Adipose tissue (tissue), 3 donors: Measurements from ENCODE around the gene SMIM17. TPM values are rescaled to one million over a fixed set of nuclear protein-coding genes. Genes with fewer than 3 reads are reported as not detected.
"Not testable (repeated sequence)": the region's sequence is repeated elsewhere in the genome, so short reads cannot be mapped to it uniquely, and the experiment has no call there.

Experiments used
- H3K27ac ChIP-seq: one replicate; pipeline ENCODE4 v1.5.1; 2013; ENCODE audit warnings: low read depth, low read length
- WGBS, 3 donors: extraction: QIAGEN DNeasy Blood & Tissue Kit; methylation state at CpG; one replicate each; pipeline ENCODE4 v1.1.7; 2013; 5-methylcytosine and 5-hydroxymethylcytosine counted together
- polyA plus RNA-seq, 3 donors: library from polyadenylated mRNA; stranded (reverse); fragments of 200-250 nt; gene quantifications; one replicate each; pipeline ENCODE4 v1.2.3, GENCODE V29; 2013
- donor health status: healthy with polysubstance abuse.
- donor health status: Bipolar disorder and iron deficiency.
- donor health status: healthy.

Gene SMIM17
- polyA plus RNA-seq, 3 donors: 0.07 to 0.43 TPM; not detected in 1

DNA sequence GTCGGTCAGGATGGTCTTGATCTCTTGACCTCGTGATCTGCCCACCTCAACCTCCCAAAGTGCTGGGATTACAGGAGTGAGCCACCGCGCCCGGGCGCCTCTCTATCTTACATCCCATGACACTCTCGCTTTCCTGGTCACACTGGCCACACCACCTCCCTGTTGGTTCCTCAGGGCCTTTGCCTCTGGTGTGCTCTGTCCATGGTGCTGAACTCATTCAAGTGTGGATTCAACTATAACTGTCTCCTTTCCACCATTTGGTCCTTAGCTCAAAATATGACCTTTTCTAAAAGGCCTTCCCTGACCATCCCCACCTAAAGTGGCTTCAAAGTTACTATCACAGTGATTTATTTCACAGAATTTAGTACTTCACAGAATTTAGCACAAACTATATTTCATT lies 3.7 kb upstream of the SMIM17 start:
- 29 to 37% (median 30%) methylated on average over 7 of the region's 7 CpGs for WGBS, 3 donors
- H3K27ac ChIP-seq: no peak overlapping the region

DNA sequence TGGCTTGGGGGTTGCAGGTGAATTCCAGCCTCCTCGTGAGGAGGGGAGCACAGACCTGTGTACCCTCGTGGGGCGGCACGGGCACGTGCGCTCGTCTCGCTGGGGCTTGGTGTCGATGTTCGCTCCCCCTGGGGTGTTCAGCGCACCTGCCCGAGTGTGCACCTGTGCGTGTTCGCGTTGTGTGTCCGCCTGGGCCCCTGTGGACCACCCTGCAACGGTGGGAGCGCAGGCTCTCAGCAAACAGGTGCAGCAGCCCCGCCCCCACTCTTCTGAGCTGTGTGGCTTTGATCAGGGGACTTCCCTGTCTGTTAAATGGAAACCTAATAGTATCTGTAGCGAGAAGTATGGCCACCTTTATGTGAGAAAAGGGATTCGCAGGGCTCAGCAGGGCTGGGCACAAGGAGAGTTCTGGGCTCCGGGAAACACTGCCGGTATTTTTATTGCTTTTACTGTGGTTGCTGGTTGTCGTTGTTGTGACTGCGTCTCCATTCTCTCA lies 549 bp downstream of the SMIM17 start:
- H3K27ac ChIP-seq: no peak overlapping the region
- 12 to 17% (median 14%) methylated on average over 24 to 25 of the region's 25 CpGs for WGBS, 3 donors

- WGBS, 3 donors: 70 to 73% (median 70%) methylated on average over 3 of the region's 3 CpGs
- no peak overlapping the region for H3K27ac ChIP-seq
Measured at GRCh38 chr19:56654151-56654550, 11.2 kb downstream of the SMIM17 start.

DNA sequence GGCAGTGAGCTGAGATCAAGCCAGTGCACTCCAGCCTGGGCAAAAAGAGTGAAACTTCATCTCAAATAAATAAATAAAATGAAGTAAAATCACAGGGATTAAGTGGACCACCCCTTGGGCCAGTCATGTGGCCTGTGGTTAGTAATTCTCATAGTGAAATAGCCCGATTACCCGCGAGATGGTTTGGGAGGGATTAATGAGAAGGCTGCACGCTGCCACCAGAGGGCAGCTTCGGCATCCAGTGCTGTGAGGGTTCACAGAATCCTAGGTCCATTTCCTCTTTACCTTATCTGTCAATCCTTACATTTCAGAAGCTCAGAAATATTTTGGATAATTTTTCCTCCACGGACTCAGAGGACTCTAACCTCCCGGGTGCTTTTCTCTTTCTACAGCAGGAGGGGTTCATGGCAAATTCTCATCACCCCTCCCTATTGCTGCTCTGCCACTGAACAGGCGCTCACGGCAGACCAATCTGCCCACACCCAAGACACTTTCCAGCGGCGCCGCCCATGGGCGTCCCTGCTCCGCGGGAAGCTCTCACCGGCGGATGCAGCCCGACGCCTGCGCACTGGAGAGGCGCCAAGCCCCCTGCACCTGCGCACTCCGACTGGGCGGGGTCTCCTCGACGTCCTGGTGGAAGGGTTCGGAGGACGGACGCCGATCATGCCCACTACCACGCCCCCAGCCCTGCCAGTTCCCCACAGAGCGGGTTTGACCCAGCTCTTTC lies 17.6 kb downstream of the SMIM17 start:
- WGBS, 3 donors: 10 to 21% (median 15%) methylated on average over 32 of the region's 32 CpGs
- H3K27ac ChIP-seq: no peak overlapping the region

DNA sequence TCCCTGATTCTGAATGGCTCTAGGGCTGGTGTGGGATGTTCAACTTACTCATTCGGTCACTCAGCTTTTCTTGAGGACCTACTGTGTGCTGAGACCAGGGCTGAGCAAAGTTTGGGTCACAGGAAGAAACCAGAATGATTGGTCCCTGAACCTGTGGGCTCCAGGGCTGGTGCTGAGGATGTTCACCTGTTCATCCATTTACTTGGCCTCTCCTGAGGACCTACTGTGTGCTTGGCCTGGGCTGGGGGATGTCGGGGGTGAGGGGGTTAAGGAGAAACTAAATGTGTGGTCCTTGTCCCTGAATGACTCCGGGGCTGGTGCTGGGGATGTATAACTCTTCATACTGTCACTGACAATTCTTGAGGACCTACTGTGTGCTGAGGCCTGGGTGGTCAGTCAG lies 18.3 kb downstream of the SMIM17 start:
- H3K27ac ChIP-seq: no peak overlapping the region
- 93 to 100% (median 94%) methylated on average over 3 of the region's 3 CpGs for WGBS, 3 donors

- no peak overlapping the region for H3K27ac ChIP-seq
- 88 to 94% (median 89%) methylated on average over 58 to 60 of the region's 60 CpGs for WGBS, 3 donors
Measured at GRCh38 chr19:56663931-56664500, 21.1 kb downstream of the SMIM17 start.

DNA sequence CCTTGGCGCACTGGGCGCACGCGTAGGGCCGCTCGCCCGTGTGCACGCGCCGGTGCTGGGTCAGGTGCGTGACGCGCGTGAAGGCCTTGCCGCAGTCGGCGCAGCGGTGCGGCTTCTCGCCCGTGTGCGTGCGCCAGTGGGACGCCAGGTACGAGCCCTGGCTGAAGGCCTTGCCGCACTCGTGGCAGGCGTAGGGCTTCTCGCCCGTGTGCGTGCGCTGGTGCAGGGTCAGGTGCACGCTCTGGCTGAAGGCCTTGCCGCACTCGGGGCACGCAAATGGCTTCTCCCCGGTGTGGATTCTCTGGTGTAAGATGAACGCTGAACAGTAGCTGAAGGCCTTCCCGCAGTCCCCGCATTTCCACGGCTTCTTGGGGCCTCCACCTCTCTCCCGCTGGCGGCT lies 21.6 kb downstream of the SMIM17 start:
- WGBS, 3 donors: 90 to 92% (median 92%) methylated on average over 42 to 43 of the region's 43 CpGs
- H3K27ac ChIP-seq: no peak overlapping the region

GRCh38 chr19:56667311-56667870 lies 24.4 kb downstream of the SMIM17 start:
- 62 to 78% (median 70%) methylated on average over 6 of the region's 6 CpGs for WGBS, 3 donors
- no peak overlapping the region for H3K27ac ChIP-seq

GRCh38 chr19:56668676-56669075 lies 25.7 kb downstream of the SMIM17 start:
- no peak overlapping the region for H3K27ac ChIP-seq
- WGBS, 3 donors: 79 to 99% (median 90%) methylated on average over 9 of the region's 9 CpGs

DNA sequence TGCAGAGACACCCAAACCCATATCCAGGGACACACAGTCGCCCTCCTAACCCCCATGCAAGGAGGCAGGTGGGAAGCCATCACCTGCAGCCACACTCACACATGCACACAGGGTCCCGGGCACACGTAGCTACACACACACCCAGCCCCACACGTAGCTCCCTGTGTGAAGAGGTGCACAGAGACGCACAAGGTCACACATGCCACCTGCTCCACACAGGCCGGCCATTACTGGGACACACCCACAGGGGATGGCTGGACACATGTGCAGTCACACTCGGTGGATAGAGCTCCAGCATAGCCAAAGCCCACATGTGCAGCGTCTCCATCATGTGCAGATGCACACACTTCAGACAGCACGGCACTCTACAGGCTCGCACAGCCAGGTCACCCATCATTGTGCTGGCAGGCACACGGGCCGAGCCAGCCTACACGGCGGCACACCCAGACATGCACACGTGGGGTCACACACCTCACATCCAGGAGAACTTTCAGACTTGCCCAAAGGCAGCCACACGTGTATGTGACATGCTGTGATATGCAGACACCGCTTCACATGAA lies 27.5 kb downstream of the SMIM17 start:
- 52 to 84% (median 82%) methylated on average over 17 of the region's 17 CpGs for WGBS, 3 donors
- H3K27ac ChIP-seq: no peak overlapping the region

- no peak overlapping the region for H3K27ac ChIP-seq
- 12 to 39% (median 32%) methylated on average over 35 of the region's 35 CpGs for WGBS, 3 donors
Measured at GRCh38 chr19:56670961-56671612, 28.1 kb downstream of the SMIM17 start.

DNA sequence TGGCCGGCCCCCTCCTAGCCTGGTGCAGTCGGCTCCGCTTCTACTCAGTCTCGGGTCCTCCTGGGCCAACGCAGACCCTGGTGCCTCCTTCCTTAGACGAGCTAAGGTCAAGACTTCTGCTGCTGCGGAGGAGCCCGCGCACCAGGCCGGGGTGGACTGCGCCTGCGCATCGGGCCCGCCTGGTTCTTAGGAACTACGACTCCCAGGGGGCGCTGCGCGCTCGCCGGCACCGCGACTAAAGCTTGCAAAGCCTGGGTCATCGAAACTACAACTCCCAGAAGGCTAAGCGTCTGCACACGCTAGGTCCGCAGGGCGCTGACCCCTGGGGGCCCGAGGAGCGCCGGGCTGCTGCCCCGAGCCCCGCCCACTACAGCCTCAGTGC lies 28.6 kb downstream of the SMIM17 start, which contains the start of gene ZNF835:
TSS of gene ZNF835 (minus strand) at position 145 of the 382 bp plus-strand sequence. CDS start 6,559 bp downstream, outside the sequence.
- no peak within 1 kb of the TSS for H3K27ac ChIP-seq
- WGBS, 3 donors: 1% methylated on average over 30 to 32 of the region's 32 CpGs

GRCh38 chr19:56672610-56673009 lies 29.7 kb downstream of the SMIM17 start:
- WGBS, 3 donors: 59 to 77% (median 60%) methylated on average over 2 of the region's 2 CpGs
- H3K27ac ChIP-seq: not testable (repeated sequence)

DNA sequence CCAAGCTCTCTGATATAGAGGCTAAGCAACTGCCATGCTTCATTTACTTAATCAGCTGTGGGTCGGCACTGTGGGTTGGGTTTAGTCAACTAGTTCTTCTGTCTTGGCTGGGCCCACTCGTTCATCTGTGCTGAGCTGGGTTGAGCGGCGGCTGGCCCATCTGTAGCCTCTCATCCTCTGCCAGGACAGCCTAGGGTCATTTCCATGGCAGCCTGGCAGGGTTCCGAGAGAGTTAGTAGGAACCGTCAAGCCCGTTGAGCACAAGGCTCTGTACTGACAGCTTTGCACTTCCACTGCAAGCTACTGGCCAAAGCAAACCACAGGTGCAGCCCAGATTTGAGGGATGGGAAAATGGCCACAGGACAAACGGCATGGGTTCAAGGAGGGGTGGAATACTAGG lies 35.2 kb downstream of the SMIM17 start:
- H3K27ac ChIP-seq: no peak overlapping the region
- WGBS, 3 donors: 69 to 80% (median 71%) methylated on average over 8 of the region's 8 CpGs

DNA sequence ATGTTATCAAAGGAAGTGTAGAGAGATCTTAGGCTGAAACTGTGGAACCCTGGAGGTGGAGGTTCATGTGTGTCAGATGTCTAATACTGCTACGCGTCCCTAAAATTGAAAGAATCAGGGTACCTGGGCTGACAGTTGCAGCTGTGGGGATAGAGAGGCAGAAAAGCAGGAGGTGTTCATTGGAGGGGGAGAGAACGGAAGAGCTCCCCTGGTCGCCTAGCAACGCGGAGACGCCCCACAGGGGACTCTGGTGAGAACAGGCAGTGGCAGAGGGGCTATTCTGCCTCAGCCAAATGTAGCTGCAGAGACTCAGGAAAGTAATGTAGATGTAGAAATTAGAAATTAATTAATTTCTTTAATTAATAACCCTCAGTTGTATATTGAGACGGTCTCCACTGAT lies 38.7 kb downstream of the SMIM17 start:
- no peak overlapping the region for H3K27ac ChIP-seq
- 73 to 79% (median 77%) methylated on average over 8 of the region's 8 CpGs for WGBS, 3 donors

DNA sequence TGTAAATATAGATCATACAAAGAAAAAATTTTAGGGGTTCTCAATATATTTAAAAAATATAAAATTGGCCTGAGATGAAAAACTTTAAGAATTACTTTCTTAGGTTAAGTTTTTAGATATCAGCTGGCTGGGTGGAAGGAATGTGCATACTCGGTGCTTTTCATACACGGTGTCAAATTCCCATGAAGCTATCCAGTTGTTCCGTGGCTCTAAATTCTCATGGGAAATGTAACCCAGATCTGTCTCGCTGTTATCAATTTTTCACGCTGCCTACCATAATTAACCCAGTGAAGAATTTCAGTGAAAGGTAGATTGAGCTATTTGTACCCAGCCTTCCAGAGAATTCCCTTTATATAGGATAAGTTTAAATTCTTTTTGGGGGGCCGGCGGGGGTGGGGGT lies 40.2 kb downstream of the SMIM17 start:
- H3K27ac ChIP-seq: no peak overlapping the region
- WGBS, 3 donors: 18 to 56% (median 54%) methylated on average over 7 of the region's 7 CpGs

- H3K27ac ChIP-seq: no peak overlapping the region
- 73 to 79% (median 78%) methylated on average over 8 of the region's 8 CpGs for WGBS, 3 donors
Measured at GRCh38 chr19:56687031-56687430, 44.1 kb downstream of the SMIM17 start.

GRCh38 chr19:56689198-56689597 lies 46.2 kb downstream of the SMIM17 start:
- 72 to 76% (median 73%) methylated on average over 10 of the region's 10 CpGs for WGBS, 3 donors

GRCh38 chr19:56690670-56691069 lies 47.7 kb downstream of the SMIM17 start:
- H3K27ac ChIP-seq: no peak overlapping the region
- WGBS, 3 donors: 37 to 64% (median 50%) methylated on average over 10 of the region's 10 CpGs

More at GRCh38 chr19:56689198-56689597, 46.2 kb downstream of the SMIM17 start:
- no peak overlapping the region for H3K27ac ChIP-seq
